ENCODE results near the gene MYO3B. TPM values are rescaled to one million over a fixed set of nuclear protein-coding genes. Genes with fewer than 3 reads are reported as not detected.

MYO3B gene
- total RNA-seq, 4 donors from 2014 or later = 0.06 TPM; not detected in 3

DNA sequence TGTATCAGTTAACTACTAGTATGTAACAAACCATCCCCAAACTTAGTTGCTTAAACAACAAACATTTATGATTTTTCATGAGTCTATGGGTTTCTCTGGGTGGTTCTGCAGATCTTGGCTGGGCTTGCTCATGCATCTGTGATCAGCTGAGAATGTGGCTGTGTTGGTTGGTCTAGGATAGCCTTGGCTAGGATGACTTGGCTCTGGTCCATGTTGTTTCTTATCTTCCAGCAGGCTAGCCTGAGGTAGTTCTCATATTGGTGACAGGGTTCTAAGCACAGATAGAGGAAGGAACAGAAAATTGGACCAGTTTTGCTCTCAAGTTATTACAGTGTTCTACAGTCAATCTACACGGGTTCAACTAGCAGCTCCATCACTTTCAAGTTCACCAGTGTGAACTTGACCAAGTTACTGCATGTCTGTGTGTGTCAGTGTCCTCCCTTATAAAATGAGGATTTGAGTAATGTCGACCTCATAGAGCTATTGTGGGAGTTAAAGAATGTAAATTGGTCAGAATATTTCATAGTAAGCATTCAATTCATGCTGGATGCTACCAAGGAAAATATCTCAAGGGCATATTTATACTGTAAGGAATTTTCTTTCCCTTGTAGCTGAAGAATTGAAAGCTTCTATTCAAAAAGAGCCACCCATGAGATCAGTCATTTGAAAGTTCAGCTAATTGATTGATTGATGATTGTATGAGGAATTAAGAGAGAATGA is 65.3 kb downstream of the MYO3B start:
- Histone ChIP-seq H3K27me3 (peaks cover 0 to 21% (median 0%) of the 10 kb centered on the region in 4 donors), H3K4me1 (no peaks in the 10 kb centered on the region), H3K4me3 (no peak overlapping the region), H3K27ac (replicated peaks in 1 of 4) (no peak overlapping the region), H3K9me3 (no peaks in the 10 kb centered on the region), H3K36me3 (no peaks in the 10 kb centered on the region)
- TF ChIP-seq, protein P1, sequence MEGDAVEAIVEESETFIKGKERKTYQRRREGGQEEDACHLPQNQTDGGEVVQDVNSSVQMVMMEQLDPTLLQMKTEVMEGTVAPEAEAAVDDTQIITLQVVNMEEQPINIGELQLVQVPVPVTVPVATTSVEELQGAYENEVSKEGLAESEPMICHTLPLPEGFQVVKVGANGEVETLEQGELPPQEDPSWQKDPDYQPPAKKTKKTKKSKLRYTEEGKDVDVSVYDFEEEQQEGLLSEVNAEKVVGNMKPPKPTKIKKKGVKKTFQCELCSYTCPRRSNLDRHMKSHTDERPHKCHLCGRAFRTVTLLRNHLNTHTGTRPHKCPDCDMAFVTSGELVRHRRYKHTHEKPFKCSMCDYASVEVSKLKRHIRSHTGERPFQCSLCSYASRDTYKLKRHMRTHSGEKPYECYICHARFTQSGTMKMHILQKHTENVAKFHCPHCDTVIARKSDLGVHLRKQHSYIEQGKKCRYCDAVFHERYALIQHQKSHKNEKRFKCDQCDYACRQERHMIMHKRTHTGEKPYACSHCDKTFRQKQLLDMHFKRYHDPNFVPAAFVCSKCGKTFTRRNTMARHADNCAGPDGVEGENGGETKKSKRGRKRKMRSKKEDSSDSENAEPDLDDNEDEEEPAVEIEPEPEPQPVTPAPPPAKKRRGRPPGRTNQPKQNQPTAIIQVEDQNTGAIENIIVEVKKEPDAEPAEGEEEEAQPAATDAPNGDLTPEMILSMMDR (IDR thresholded peaks at IDR 0.05) = no peak
- 78% methylated on average over 2 of the region's 2 CpGs for WGBS
- intact Hi-C loops (cut with DNase I) = no loop called here
- no peak for DNase-seq (ENCODE audit: extremely low spot score)

DNA sequence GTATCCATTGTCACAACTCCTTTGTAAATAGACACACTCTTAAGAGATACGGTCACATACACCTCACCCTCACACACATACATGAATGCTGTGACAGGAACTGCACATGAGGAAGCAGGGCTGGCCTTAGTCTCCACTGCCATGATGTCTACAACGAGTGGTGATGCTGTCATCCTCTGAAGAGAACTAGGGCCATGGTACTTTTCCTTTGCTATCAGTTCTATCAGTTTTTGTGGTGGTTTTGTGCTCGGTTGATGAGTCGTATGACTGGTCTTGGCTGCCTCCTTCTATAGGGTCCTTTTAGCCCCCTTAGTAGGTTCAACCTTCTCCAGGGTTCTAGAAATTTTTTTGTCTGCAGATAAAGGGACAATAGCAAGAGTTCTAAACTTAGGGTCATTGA is 66.0 kb downstream of the MYO3B start:
- Histone ChIP-seq H3K27ac (replicated peaks in 1 of 4) (no peak overlapping the region), H3K4me3 (no peak overlapping the region), H3K27me3 (peaks cover 0 to 21% (median 0%) of the 10 kb centered on the region in 4 donors), H3K4me1 (no peaks in the 10 kb centered on the region), H3K9me3 (no peaks in the 10 kb centered on the region), H3K36me3 (no peaks in the 10 kb centered on the region)
- intact Hi-C loops (cut with DNase I) = no loop called here
- TF ChIP-seq POLR2A (IDR thresholded peaks at IDR 0.05; ENCODE audit: low read depth) (no peak), POLR2AphosphoS5 (IDR thresholded peaks at IDR 0.05) (no peak), EP300 (IDR thresholded peaks at IDR 0.05) (no peak)
- TF ChIP-seq, protein P1 (IDR thresholded peaks at IDR 0.05) = no peak
- DNase-seq (ENCODE audit: extremely low spot score) = no peak
- 82% methylated on average over 4 of the region's 4 CpGs for WGBS

DNA sequence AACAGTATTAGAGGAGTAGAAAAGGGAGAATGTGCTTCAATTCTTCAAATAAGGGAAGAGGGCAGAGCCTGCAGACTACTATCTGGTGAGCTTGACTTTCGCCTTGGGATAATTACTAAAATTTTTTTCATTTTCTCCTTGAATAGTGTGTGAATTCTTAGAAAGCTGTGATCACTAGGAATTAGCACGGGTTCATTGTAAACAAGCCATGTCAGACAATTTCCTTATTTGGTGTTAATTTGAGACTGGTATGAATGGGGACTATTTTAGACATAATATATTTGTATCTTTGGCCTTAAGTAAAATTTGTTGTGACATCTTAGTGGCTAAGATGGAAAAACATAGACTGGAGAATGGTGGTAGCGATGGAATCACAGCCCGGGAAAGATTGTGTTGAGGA is 66.6 kb downstream of the MYO3B start:
- no peak for DNase-seq (ENCODE audit: extremely low spot score)
- H3K9me3 ChIP-seq = no peaks in the 10 kb centered on the region
- TF ChIP-seq, protein P1 (IDR thresholded peaks at IDR 0.05) = no peak
- TF ChIP-seq POLR2A (IDR thresholded peaks at IDR 0.05; ENCODE audit: low read depth) (no peak), EP300 (IDR thresholded peaks at IDR 0.05) (no peak), POLR2AphosphoS5 (IDR thresholded peaks at IDR 0.05) (no peak)
- H3K27ac ChIP-seq (replicated peaks in 1 of 4) = no peak overlapping the region
- H3K4me3 ChIP-seq = no peak overlapping the region
- intact Hi-C loops (cut with DNase I) = no loop called here
- no peaks in the 10 kb centered on the region for H3K36me3 ChIP-seq
- H3K27me3 ChIP-seq = peaks cover 0 to 21% (median 0%) of the 10 kb centered on the region in 4 donors
- WGBS = 75% methylated on average over 4 of the region's 4 CpGs
- H3K4me1 ChIP-seq = no peaks in the 10 kb centered on the region

DNA sequence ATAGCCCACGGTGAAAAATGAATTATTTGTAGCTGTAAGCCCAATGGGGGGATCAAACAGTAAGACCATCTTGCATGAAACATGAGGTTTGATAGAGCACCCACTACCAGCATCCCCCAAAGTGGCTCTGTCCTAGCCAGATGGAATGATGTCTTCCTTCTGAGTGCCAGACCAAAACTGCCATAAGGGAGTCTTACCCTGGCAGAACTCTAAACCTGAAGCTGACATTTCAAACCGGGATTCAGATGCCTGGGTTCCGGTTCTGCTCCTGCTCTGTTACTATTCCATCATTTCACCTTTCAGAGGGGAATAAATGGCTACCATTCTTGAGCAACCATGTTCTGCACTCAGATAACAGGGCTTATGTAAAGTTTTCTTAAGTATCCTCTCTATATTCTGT is 67.4 kb downstream of the MYO3B start:
- TF ChIP-seq, protein P1 (IDR thresholded peaks at IDR 0.05) = no peak
- TF ChIP-seq POLR2A (IDR thresholded peaks at IDR 0.05; ENCODE audit: low read depth) (no peak), POLR2AphosphoS5 (IDR thresholded peaks at IDR 0.05) (no peak), EP300 (IDR thresholded peaks at IDR 0.05) (no peak)
- no peak overlapping the region for H3K27ac ChIP-seq (replicated peaks in 1 of 4)
- no peaks in the 10 kb centered on the region for H3K9me3 ChIP-seq
- intact Hi-C loops (cut with DNase I) = no loop called here
- no peak for DNase-seq (ENCODE audit: extremely low spot score)
- no peak overlapping the region for H3K4me3 ChIP-seq
- peaks cover 0 to 21% (median 0%) of the 10 kb centered on the region in 4 donors for H3K27me3 ChIP-seq
- 98% methylated on average over 3 of the region's 3 CpGs for WGBS
- H3K4me1 ChIP-seq = no peaks in the 10 kb centered on the region
- H3K36me3 ChIP-seq = no peaks in the 10 kb centered on the region

DNA sequence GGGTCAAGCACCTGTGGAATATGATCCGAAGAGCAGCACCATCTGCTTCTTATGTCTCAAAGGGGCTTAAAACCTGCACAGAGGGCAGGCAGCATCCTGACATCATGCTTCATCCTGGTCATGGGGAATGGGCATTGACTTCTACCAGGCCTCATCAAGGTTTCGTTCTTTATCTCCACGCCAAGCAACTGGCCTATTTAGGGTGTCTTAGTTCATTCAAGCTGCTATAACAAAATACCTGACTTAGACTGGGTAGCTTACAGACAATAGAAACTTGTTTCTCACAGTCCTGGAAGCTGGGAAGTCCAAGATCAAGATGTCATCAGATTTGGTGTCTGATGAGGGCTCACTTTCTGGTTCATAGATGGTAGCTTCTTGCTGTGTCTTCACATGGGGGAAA is 69.4 kb downstream of the MYO3B start:
- Histone ChIP-seq H3K27me3 (peaks cover 0 to 8% (median 0%) of the 10 kb centered on the region in 4 donors), H3K36me3 (no peaks in the 10 kb centered on the region), H3K9me3 (no peaks in the 10 kb centered on the region), H3K4me3 (no peak overlapping the region), H3K4me1 (no peaks in the 10 kb centered on the region), H3K27ac (replicated peaks in 1 of 4) (no peak overlapping the region)
- WGBS = 84% methylated on average over 3 of the region's 3 CpGs
- TF ChIP-seq, protein P1 (IDR thresholded peaks at IDR 0.05) = no peak
- TF ChIP-seq POLR2AphosphoS5 (IDR thresholded peaks at IDR 0.05) (no peak), EP300 (IDR thresholded peaks at IDR 0.05) (no peak), POLR2A (IDR thresholded peaks at IDR 0.05; ENCODE audit: low read depth) (no peak)
- intact Hi-C loops (cut with DNase I) = no loop called here
- no peak for DNase-seq (ENCODE audit: extremely low spot score)

Measured in esophagus muscularis mucosa (tissue), 4 donors.